Measurements from ENCODE around the gene S100G.
"Not testable (repeated sequence)": the region's sequence is repeated elsewhere in the genome, so short reads cannot be mapped to it uniquely, and the experiment has no call there.

Gene S100G, protein sequence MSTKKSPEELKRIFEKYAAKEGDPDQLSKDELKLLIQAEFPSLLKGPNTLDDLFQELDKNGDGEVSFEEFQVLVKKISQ

DNA sequence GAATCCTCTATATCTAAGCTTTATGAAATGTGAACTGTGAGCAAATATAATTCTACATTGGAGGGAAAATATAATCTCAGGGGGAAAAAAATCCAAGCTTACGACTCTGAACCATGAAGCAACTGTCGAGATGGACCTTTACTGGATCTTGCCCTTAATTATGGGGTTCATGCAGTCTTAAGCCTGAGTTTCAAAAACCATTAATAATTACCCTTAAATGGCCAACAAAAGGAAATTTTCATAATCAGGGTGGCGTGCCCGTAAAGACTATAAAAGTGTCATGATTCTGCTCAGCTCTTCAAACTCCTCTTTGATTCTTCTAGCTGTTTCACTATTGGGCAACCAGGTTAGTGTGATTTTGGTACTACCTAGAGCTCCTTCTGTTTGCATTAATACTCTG is at the start of gene S100G:
Gene S100G (plus strand): TSS at position 301 of the 400 bp plus-strand sequence. CDS start 849 bp downstream, outside the sequence.
- DNase-seq = no peak

DNA sequence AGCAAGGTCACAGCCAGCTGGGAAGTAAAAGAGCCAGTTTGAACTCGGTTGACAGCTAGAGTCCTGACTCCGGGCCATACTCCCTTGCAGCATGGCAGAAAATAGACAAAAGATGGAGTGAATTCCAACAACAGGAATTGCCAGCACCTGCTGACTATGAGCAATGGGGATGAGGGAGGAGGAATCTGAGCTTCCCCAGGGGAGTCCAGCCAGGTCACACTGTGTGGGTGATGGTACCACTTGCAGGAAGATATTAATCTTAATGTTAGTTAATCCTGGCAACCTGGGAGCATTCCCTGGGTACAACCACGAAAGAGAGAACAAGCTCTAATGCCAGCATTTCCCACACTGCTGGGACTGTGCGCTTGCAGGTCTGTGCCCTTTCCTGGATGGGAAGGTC is 48.1 kb upstream of the S100G start:
- no peak for DNase-seq

DNA sequence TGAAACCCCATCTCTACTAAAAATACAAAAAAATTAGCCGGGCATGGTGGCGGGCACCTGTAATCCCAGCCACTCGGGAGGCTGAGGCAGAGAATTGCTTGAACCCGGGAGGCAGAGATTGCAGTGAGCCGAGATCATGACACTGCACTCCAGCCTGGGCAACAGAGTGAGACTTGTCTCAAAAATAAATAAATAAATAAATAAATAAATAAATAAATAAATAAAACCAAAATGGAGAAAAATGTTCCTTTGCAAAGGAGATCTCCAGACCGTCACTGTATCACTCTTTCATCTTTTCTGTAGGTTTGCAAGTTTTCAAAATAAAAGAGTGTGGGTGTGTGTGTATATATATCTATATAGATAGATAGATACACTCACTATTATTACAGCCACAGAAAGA is 46.7 kb upstream of the S100G start:
- not testable (repeated sequence) for DNase-seq

GRCh38 chrX:16603822-16604221 is 46.1 kb upstream of the S100G start:
- DNase-seq = no peak

DNA sequence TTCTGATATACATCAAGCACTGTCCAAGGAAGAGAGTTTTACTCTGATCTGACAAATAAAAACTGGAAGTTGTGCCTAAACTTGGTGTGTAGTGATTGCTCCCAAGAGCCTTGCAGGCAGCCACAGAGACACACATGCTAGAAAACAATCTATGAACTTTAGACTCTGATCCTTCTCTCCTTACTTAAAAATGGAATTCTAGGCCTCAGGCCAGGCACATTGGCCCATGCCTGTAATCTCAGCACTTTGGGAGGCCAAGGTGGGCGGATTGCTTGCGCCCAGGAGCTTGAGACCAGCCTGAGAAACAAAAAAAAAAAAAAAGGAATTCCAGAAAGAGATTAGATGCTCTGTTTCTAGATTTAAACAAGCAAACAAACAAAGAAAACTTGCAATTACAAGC is 45.6 kb upstream of the S100G start:
- no peak for DNase-seq

DNA sequence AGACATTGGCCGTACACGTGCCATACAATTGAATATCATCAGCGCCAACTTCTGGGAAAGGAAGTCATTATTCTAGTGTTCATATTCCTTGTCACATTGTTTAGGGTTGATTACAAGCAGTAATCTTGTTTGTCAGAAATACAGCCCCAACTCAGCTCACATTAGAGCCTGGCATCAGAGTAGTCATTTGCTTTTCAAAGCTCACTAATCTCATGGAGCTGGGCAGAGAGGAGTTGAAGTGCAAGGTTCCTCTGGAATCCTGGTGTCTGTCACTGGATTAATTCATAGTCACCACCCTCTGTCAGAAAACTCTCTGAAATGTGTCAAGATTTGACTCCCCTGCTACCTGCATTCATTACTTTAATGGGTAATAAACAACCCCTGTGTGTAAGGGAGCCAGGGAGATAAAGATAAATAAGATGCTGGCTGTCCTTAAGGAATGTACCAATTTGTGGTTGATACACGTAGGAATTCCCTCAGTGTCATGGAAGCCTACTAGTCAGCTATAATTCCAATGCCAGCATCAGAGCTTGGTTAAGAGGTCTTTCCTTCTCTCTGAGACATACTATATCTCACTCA is 43.7 kb upstream of the S100G start:
- no peak for DNase-seq

DNA sequence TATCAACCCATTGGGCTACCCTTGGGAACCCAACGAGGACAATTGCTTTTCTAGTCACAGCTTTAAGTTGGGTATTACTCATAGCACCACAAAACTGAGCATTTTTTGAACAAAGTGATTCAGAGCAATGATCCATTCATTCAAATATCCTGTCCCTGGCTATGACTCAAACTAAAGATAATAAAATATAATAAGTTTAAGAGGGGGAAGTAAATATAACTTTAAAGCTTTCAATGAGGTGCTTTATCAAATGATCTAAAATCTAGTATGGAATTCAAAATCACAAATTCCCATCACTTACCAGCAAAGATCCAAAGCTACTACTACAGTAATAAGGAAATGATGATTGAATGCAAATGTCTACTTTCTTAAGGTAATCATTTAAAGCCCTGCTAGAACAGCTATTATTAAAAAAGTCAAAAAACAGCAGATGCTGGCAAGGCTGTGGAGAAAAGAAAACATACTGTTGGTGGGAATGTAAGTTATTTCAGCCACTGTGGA is 39.8 kb upstream of the S100G start:
- DNase-seq = no peak

- DNase-seq = not testable (repeated sequence)
Observed at GRCh38 chrX:16610654-16611053, 39.3 kb upstream of the S100G start.

DNA sequence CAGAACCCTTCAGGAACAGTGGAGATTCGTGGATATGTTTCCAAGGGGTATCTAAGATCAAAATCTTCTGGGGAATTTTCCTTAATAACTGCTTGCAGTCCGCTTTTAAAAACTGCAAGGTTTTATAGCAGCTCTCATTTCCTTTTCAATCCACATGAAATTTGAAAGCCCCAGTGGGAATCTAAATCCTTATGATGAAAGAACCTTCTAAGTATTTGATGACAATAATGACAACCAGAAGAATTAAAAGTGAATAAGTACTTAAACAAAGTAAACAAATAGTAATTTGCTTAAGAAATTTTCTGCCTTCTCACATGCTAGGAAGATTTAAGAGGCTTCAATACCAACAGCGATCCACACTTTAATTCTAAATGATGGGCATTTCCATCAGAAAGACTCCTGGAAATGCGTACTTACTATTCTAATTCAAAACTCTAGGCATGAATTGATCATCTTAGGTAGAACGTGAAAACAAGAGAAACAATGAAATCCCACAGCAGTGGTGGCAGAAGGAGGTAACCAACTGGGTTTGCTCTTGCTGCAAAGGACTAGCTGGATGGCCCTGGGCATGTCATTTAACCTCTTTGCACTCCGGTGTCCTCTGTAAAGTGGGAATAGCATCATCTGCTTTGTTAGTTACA is 37.6 kb upstream of the S100G start:
- DNase-seq = no peak

- DNase-seq = no peak
Observed at GRCh38 chrX:16617382-16617781, 32.6 kb upstream of the S100G start.

GRCh38 chrX:16618422-16618821 is 31.5 kb upstream of the S100G start:
- no peak for DNase-seq

GRCh38 chrX:16619024-16619423 is 30.9 kb upstream of the S100G start:
- DNase-seq = no peak

- DNase-seq = not testable (repeated sequence)
Observed at GRCh38 chrX:16628511-16628910, 21.4 kb upstream of the S100G start.

GRCh38 chrX:16628946-16629595 is 20.9 kb upstream of the S100G start:
- DNase-seq = no peak

- DNase-seq = no peak
Observed at GRCh38 chrX:16629909-16630308, 20.0 kb upstream of the S100G start.

- no peak for DNase-seq
Observed at GRCh38 chrX:16633754-16634153, 16.2 kb upstream of the S100G start.

- no peak for DNase-seq
Observed at GRCh38 chrX:16635040-16635439, 14.9 kb upstream of the S100G start.

- DNase-seq = no peak
Observed at GRCh38 chrX:16635596-16635995, 14.4 kb upstream of the S100G start.

DNA sequence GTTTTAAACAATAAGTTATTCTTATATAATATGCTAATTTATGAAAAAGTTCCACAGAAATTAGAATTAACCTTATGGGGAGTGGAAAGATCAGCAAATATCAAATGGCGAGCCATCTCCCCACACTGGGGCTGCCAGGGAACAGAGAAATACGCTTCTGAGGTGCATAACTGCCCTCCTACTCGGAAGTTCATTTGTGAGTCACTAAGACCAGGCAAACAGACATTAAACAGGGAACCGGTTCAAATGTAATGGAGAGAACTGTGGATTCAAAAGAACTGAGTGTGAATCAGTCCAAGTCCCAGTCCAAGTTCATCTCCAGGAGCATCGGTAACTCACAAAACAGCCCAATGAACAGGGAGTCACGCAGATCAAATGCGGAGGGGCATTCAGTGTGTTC is 11.4 kb upstream of the S100G start:
- no peak for DNase-seq

GRCh38 chrX:16639966-16640365 is 10.0 kb upstream of the S100G start:
- no peak for DNase-seq

- no peak for DNase-seq
Observed at GRCh38 chrX:16640823-16641222, 9.1 kb upstream of the S100G start.

GRCh38 chrX:16643176-16643575 is 6.8 kb upstream of the S100G start:
- DNase-seq = no peak

DNA sequence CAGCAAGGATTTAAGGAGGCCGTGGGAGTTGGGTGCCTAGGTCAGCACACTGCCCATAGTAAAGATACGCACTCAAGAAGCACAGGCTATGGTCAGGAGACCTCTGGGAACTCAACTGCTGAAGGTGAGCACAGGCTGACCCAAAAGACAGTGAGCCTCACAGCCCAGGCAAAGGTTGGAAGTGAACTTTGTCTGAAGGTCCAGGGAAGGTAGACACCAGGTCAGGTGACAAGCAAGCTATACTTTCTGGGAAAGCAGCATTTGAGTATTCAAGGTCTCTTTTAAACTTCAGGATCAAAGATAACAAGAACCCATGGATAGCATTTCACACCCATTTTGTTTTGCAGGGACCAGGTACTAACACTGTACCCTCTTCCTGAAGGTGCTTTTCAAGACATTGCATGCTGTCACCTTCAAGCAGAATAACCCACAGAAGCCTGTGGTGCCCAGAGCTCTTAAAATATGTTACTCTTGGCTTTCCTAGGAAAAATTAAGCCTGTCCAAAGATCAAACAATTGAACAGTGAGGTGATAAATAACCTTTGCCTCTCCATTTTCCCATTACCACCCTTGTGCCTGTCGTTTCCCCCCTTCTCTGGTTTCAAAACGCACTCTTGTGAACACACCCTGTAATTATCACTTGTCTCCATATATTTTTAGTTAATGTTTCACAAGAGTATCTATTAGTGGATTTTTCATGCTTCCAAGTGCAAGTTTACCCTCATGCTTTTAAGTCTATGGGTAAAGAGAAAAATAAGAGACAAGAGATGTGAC is 3.4 kb upstream of the S100G start:
- no peak for DNase-seq

Measured in inflammatory macrophage treated with lipopolysaccharide for 4 hours (primary cell).